ENCODE results near the gene HLX. TPM values are rescaled to one million over a fixed set of nuclear protein-coding genes. Genes with fewer than 3 reads are reported as not detected.

HLX gene
- total RNA-seq, 1 donor = 9.0 TPM

DNA sequence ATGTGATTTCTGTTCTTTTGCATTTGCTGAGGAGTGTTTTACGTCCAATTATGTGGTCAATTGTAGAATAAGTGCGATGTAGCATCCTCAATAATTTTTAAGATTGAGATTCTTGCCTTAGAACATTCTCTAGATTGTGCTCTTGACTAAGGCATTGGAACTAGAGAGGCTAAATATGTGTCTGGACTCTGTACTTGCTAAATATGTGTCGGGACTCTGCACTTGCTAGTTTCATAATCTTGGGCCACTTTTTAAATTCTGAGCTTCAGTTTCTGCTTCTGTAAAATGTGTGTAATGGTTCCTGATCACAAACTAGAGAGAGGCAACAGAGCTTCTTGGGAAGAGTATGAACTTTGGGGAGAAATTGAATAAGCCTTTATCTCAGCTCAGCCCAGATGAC lies 21.6 kb downstream of the HLX start:
- TF ChIP-seq, protein P1, sequence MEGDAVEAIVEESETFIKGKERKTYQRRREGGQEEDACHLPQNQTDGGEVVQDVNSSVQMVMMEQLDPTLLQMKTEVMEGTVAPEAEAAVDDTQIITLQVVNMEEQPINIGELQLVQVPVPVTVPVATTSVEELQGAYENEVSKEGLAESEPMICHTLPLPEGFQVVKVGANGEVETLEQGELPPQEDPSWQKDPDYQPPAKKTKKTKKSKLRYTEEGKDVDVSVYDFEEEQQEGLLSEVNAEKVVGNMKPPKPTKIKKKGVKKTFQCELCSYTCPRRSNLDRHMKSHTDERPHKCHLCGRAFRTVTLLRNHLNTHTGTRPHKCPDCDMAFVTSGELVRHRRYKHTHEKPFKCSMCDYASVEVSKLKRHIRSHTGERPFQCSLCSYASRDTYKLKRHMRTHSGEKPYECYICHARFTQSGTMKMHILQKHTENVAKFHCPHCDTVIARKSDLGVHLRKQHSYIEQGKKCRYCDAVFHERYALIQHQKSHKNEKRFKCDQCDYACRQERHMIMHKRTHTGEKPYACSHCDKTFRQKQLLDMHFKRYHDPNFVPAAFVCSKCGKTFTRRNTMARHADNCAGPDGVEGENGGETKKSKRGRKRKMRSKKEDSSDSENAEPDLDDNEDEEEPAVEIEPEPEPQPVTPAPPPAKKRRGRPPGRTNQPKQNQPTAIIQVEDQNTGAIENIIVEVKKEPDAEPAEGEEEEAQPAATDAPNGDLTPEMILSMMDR (IDR thresholded peaks at IDR 0.05; ENCODE audit: extremely low read depth, low read depth, low read length) = no peak
- no peak overlapping the region for H2AFZ ChIP-seq (ENCODE audit: low read length)
- H3K4me3 ChIP-seq (ENCODE audit: insufficient read depth, low read length) = no peak overlapping the region
- H3K27ac ChIP-seq (ENCODE audit: low read depth, low read length) = no peak overlapping the region
- H3K9me3 ChIP-seq (ENCODE audit: low read depth, low read length) = no peaks in the 10 kb centered on the region
- H3K4me2 ChIP-seq (ENCODE audit: insufficient read depth, low read length) = no peak overlapping the region
- no peaks in the 10 kb centered on the region for H4K20me1 ChIP-seq (ENCODE audit: insufficient read depth, low read length)
- no peaks in the 10 kb centered on the region for H3K79me2 ChIP-seq (ENCODE audit: insufficient read depth, low read length)
- H3K36me3 ChIP-seq (ENCODE audit: insufficient read depth, low read length) = no peaks in the 10 kb centered on the region
- no peak for DNase-seq (ENCODE audit: insufficient read length, low spot score, missing footprints)
- H3K27me3 ChIP-seq (ENCODE audit: insufficient read depth, low read length) = no peaks in the 10 kb centered on the region
- peaks cover 22% of the 10 kb centered on the region for H3K4me1 ChIP-seq (ENCODE audit: insufficient read depth, low read length)

DNA sequence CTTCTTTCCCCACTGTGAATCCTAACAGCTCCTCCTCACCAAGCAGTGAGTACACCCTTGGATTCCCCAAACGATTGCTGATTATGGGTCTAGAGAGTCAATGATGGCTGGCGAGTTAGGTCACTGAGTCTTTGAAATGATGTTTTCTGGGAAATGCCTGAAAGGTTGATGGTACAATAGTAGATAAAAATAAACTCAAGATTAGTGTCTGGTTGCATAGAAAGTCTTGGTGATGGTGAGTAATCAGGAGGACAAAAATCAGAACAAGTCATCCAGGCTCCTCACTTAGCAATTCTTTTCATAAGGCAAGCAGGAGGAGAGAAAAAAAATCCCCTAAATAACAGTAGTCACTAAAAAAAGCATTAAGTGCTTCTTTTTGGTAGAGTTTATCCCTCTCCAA lies 22.6 kb downstream of the HLX start:
- Histone ChIP-seq H3K36me3 (ENCODE audit: insufficient read depth, low read length) (no peaks in the 10 kb centered on the region), H3K4me3 (ENCODE audit: insufficient read depth, low read length) (peak overlapping the region; percentile 31), H3K27me3 (ENCODE audit: insufficient read depth, low read length) (no peaks in the 10 kb centered on the region), H3K4me1 (ENCODE audit: insufficient read depth, low read length) (peaks cover 29% of the 10 kb centered on the region), H3K27ac (ENCODE audit: low read depth, low read length) (peak overlapping the region; percentile 51), H2AFZ (ENCODE audit: low read length) (peak overlapping the region; percentile 79), H4K20me1 (ENCODE audit: insufficient read depth, low read length) (no peaks in the 10 kb centered on the region), H3K79me2 (ENCODE audit: insufficient read depth, low read length) (no peaks in the 10 kb centered on the region), H3K9me3 (ENCODE audit: low read depth, low read length) (no peaks in the 10 kb centered on the region), H3K4me2 (ENCODE audit: insufficient read depth, low read length) (peak overlapping the region; percentile 65)
- TF ChIP-seq, protein P1 (IDR thresholded peaks at IDR 0.05; ENCODE audit: extremely low read depth, low read depth, low read length) = no peak
- peak; percentile 82 for DNase-seq (ENCODE audit: insufficient read length, low spot score, missing footprints)

DNA sequence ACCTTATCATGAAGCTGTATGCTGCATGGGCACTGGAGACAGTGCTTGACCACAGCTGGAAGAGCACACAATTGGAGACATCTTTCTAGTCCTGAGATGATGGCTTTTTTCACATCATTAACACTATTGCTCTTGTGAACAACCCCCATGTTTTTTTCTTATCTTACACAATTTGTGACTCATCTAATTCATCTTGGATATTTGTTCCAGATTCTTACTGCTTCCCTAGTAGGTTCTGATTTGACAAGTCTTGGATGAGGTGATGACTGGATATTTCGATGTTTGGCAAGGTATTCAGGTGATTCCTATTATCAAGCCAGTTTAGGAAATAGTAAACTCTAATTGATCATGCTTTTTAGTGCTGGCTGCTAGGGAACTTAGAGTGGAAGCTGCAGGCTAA lies 23.7 kb downstream of the HLX start:
- no peaks in the 10 kb centered on the region for H4K20me1 ChIP-seq (ENCODE audit: insufficient read depth, low read length)
- no peaks in the 10 kb centered on the region for H3K27me3 ChIP-seq (ENCODE audit: insufficient read depth, low read length)
- H3K9me3 ChIP-seq (ENCODE audit: low read depth, low read length) = no peaks in the 10 kb centered on the region
- no peak overlapping the region for H3K4me2 ChIP-seq (ENCODE audit: insufficient read depth, low read length)
- peaks cover 36% of the 10 kb centered on the region for H3K4me1 ChIP-seq (ENCODE audit: insufficient read depth, low read length)
- no peaks in the 10 kb centered on the region for H3K36me3 ChIP-seq (ENCODE audit: insufficient read depth, low read length)
- no peaks in the 10 kb centered on the region for H3K79me2 ChIP-seq (ENCODE audit: insufficient read depth, low read length)
- H3K4me3 ChIP-seq (ENCODE audit: insufficient read depth, low read length) = no peak overlapping the region
- no peak overlapping the region for H3K27ac ChIP-seq (ENCODE audit: low read depth, low read length)
- H2AFZ ChIP-seq (ENCODE audit: low read length) = no peak overlapping the region
- no peak for DNase-seq (ENCODE audit: insufficient read length, low spot score, missing footprints)
- TF ChIP-seq, protein P1 (IDR thresholded peaks at IDR 0.05; ENCODE audit: extremely low read depth, low read depth, low read length) = no peak

DNA sequence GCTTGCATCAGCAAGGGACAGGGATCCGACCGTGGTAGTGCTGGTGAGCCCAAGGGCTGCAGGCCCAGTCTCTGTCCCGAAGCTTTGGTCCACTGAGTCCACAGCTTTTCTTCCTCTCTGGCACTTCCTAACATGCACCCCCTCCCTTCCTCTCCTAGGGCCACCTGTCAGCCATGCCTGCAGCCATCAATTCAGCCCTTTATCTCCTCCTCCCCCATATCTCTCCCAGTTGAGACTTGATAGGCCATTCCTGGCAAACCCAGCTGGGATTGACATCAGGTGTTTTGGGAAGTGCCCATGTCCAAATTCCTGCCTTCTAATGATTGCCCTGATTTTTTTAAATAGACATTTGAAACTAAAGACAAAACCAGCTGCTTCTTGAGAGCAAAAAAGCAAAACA lies 25.6 kb downstream of the HLX start:
- Histone ChIP-seq H3K36me3 (ENCODE audit: insufficient read depth, low read length) (no peaks in the 10 kb centered on the region), H3K4me3 (ENCODE audit: insufficient read depth, low read length) (no peak overlapping the region), H3K4me2 (ENCODE audit: insufficient read depth, low read length) (no peak overlapping the region), H3K27ac (ENCODE audit: low read depth, low read length) (no peak overlapping the region), H2AFZ (ENCODE audit: low read length) (no peak overlapping the region), H3K4me1 (ENCODE audit: insufficient read depth, low read length) (peaks cover 36% of the 10 kb centered on the region), H3K9me3 (ENCODE audit: low read depth, low read length) (no peaks in the 10 kb centered on the region), H3K27me3 (ENCODE audit: insufficient read depth, low read length) (no peaks in the 10 kb centered on the region), H4K20me1 (ENCODE audit: insufficient read depth, low read length) (no peaks in the 10 kb centered on the region), H3K79me2 (ENCODE audit: insufficient read depth, low read length) (no peaks in the 10 kb centered on the region)
- DNase-seq (ENCODE audit: insufficient read length, low spot score, missing footprints) = no peak
- TF ChIP-seq, protein P1 (IDR thresholded peaks at IDR 0.05; ENCODE audit: extremely low read depth, low read depth, low read length) = no peak
